GM12874 (cell line): ENCODE measurements around the gene AP5S1.

ENCODE experiments used
- CTCF ChIP-seq: IDR thresholded peaks from 2 replicates; pipeline ENCODE4 v1.5.1; 2011; ENCODE audit warnings: low read depth, mild to moderate bottlenecking, control low read depth, low read length, moderate library complexity; ENCODE audit not compliant: insufficient read depth

AP5S1 gene

GRCh38 chr20:3785240-3786125 is 34.9 kb upstream of the AP5S1 start:
- TF ChIP-seq CTCF = no peak

- TF ChIP-seq CTCF = no peak
These were observed 34.2 kb upstream of the AP5S1 start for GRCh38 chr20:3786126-3786484.

- TF ChIP-seq CTCF = peak; percentile 81
These were observed 33.6 kb upstream of the AP5S1 start, which contains the start of gene CENPB for GRCh38 chr20:3786665-3787323. CENPB (minus strand) TSS chr20:3786740; CDS start chr20:3786483, 257 bp downstream.

GRCh38 chr20:3787324-3788014 is 32.9 kb upstream of the AP5S1 start:
- TF ChIP-seq CTCF = no peak

GRCh38 chr20:3788685-3789155 is 31.6 kb upstream of the AP5S1 start:
- TF ChIP-seq CTCF = no peak

- TF ChIP-seq CTCF = no peak
These were observed 25.5 kb upstream of the AP5S1 start for GRCh38 chr20:3794701-3795420.
